HG02571 (cell line): ENCODE data around the gene RTL9.

Source experiments
- ATAC-seq: cut with Tn5 transposase; IDR thresholded peaks from one replicate; pipeline ENCODE4 v1.9.1; 2021; ENCODE audit warnings: mild to moderate bottlenecking, moderate library complexity; ENCODE audit not compliant: unreplicated experiment

Gene RTL9

GRCh38 chrX:110341189-110342035 is 17.2 kb upstream of the RTL9 start:
- ATAC-seq, result no peak

GRCh38 chrX:110346681-110347080 is 12.0 kb upstream of the RTL9 start:
- ATAC-seq, result no peak

- no peak for ATAC-seq
These were observed 625 bp downstream of the RTL9 start for GRCh38 chrX:110359273-110359672.

- ATAC-seq, result no peak
These were observed 4.6 kb downstream of the RTL9 start for GRCh38 chrX:110363244-110363643.

GRCh38 chrX:110373310-110373709 is 14.7 kb downstream of the RTL9 start:
- no peak for ATAC-seq

GRCh38 chrX:110374559-110374958 is 15.9 kb downstream of the RTL9 start:
- no peak for ATAC-seq

- ATAC-seq, result no peak
These were observed 22.6 kb downstream of the RTL9 start for GRCh38 chrX:110381216-110381615.

- no peak for ATAC-seq
These were observed 24.8 kb downstream of the RTL9 start for GRCh38 chrX:110383414-110383813.

GRCh38 chrX:110384490-110384889 is 25.8 kb downstream of the RTL9 start:
- ATAC-seq, result no peak

GRCh38 chrX:110389570-110389969 is 30.9 kb downstream of the RTL9 start:
- no peak for ATAC-seq

GRCh38 chrX:110391086-110391485 is 32.4 kb downstream of the RTL9 start:
- no peak for ATAC-seq

GRCh38 chrX:110394651-110395050 is 36.0 kb downstream of the RTL9 start:
- ATAC-seq, result no peak

GRCh38 chrX:110395877-110396276 is 37.2 kb downstream of the RTL9 start:
- no peak for ATAC-seq

- ATAC-seq, result no peak
These were observed 38.1 kb downstream of the RTL9 start for GRCh38 chrX:110396735-110397134.

- no peak for ATAC-seq
These were observed 38.7 kb downstream of the RTL9 start for GRCh38 chrX:110397339-110397738.

- no peak for ATAC-seq
These were observed 39.3 kb downstream of the RTL9 start for GRCh38 chrX:110397904-110398303.

- ATAC-seq, result no peak
These were observed 40.8 kb downstream of the RTL9 start for GRCh38 chrX:110399497-110399896.

GRCh38 chrX:110399966-110400365 is 41.3 kb downstream of the RTL9 start:
- ATAC-seq, result no peak

GRCh38 chrX:110401135-110401534 is 42.5 kb downstream of the RTL9 start:
- no peak for ATAC-seq

- no peak for ATAC-seq
These were observed 43.6 kb downstream of the RTL9 start for GRCh38 chrX:110402091-110402849.

- no peak for ATAC-seq
These were observed 44.2 kb downstream of the RTL9 start for GRCh38 chrX:110402850-110403221.
